Activated T-helper 9 cell treated with anti-CD3 and anti-CD28 coated beads, Interleukin-2, amount 50 U/mL, for 16 hours (primary cell): ENCODE measurements around the gene PANK4.

Experiments used
- DNase-seq: peaks from one replicate; pipeline ENCODE4 v3.0.0-alpha.2; 2020; ENCODE audit warnings: low read depth

The PANK4 gene

DNA sequence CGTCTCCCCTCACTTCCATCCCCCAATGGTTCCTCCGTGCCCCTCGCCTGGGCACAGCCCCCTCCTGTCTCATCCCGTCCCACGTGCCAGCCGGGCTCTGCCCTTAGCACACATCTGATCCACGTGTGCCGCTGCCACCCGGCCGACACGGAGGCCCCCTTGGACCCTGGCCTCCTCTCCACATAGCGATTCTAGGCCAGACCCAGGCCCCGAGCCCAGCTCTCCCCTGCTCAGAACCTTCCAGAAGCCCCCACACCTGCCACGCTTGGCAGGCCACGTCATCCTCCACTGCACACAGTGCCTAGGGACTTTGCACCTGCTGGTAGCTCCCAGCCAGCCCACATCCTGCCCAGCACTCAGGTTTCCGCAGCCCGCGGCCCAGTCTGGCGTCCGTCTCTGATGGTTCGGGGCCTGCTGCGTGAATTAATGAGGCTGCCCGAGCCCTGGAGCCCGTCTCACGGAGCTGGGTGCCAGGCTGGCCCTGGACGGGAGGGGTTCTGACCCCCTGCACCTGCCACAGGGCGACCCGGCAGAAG lies 30.2 kb downstream of the PANK4 start:
- DNase-seq: no peak

DNA sequence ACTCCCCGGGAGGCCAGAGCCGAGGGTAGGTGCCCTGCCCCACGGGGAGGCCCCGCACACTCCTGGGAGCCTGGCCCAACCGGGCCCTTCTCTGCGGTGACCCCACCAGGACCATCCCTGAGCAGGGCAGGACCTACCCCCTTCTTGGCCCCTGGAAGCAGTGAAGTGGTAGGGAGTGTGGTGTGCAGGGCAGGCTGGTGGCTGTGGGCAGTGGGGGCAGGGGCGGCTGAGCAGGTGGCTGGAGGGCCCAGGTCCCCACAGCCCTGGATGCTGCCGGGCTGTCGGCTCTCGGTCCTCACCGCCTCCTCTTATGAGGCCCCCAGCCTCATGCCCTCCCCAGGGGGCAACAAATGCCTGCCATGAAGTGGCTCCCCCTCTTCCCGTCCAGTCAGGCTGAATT lies 30.9 kb downstream of the PANK4 start:
- no peak for DNase-seq

DNA sequence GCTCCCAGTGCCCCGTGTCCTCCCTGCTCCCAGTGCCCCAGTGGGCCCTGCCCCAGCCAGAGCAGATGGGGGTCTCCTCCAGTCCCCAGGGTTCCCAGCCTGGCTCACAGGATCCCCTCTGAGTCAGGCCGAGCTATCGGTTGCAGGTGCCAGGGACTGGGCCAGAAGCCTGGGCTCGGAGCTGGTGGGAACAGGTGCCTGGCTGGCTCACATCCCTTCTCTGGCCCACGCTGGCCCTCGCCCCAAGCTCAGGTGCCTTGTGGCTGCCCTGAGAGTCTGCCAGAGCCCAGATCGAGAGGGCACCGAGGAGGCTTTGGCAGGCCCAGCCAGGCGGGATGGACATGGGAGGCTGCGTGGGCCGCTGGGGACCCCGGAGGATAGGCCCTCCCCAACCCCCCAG lies 31.4 kb downstream of the PANK4 start:
- no peak for DNase-seq

DNA sequence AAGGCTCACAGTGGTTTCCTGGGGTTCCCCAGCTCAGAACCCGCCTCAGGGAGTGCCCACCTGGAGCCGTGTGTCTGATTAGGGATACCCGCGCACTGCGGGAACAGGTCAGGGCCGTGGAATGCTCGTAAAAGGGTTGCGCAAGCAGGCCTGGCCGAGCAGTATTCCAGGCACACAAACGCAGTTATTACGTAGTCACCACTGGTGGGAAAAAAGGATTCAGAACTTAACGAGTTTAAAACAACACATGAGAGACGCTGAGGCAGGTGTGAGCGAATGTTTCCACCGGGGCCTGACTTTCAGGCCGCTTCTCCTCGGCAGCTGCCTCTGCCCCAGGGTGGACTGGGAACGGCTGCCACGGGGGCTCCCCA lies 32.1 kb downstream of the PANK4 start:
- DNase-seq: no peak

DNA sequence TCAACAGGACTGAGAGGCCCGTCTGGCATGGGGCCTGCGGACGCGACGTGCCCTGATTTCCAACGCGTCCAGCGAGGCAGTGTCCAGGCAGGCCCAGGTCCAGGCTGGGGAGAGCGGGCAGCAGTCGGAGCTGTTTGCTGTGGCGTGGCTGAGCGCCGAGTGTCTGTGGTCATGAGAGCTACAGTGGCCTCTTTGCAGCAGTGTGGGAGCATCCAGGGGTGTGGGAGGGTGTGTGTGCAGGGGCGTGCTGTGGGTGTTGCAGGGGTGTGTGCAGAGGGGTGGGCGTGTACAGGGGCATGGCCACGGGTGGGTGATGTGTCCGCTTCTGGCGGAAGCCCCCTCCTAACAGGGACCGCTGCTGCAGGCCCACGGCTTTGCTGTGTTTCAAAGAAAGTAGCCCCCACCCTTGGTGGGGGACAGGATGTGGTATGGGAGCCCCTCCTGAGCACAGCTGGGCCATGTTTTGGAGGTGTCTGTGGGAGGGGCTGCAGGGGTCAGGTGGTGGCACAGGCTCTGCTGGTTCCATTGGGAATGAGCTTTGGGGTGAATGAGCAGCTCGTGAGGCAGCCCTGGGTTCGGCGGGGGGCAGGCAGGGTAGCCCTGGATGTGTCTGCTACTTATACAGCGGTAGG lies 32.6 kb downstream of the PANK4 start:
- DNase-seq: no peak

DNA sequence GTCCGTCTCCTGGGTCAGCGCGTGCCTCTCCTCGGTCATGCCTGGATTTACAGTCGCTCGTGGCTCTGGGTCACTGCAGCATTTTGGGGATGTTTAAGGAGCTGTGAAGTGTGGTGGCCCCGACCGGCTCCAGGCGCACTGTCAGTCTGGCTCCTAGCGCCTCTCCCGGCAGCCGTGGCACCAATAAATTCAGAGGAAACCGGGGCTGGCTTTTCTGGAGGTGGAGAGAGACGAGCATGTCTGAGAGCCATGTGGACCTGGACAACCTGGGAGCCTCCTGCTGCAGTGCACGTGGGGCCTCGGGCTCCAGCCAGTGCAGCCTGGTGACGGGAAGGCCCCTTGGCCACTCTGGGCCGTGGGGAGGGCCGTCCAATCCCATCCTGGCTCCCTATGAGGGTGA lies 33.2 kb downstream of the PANK4 start:
- no peak for DNase-seq

DNA sequence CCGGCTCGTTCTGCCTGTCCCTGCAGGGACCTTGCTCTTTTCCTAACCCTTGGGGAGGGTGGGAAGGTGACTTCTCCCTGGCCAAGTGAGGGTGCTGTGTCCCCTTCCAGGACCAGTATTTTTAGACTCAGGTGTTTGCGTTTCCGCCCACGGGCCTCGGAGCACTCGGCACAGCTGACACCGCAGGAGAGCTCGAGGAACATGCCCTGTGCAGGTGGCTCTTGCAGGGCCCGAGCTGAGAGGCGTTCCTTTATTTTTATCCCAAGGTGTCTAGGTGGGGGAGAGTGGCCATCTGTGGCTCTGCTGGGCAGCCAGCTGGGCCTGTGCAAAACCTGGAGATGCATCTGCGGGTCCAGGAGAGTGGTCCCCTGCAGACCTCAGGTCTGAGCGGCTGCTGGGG lies 34.3 kb downstream of the PANK4 start:
- DNase-seq: no peak

DNA sequence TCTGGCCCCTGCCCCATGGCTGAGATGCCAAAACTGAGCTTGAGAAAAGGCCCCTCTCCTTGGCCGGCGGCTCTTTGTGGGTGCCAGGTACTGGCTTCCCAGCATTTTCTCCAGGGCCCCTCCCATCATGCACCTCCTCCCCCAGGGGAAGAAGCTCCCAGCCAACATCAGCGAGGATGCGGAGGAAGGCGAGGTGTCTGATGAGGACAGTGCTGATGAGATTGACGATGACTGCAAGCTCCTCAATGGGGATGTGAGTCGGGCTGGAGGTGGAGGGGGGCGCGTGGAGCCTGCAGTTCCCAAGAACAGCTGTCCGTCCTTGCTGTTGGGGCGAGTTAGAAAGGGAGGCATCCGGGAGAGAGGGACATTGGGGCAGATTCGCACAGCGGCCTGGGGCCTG lies 36.8 kb downstream of the PANK4 start:
- no peak for DNase-seq

DNA sequence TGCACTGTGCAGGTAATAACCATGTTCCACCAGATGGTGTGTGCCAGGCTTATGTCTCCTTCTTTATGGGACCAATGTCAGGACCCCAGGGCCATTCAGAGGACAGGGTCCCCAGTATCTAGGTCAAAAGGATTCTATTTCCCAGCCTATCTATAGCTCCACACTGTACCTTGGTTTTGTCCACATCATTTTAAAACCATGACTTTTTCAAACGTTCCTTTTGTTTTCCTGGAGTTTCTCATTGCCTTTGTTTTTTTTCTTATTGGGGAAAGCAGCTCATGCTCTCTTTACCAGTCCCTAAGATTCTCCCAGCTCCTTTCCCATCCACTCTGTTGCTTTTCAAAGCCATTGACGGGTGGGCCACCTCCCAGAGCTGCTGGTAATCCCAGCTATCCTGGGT lies 37.7 kb downstream of the PANK4 start:
- no peak for DNase-seq

DNA sequence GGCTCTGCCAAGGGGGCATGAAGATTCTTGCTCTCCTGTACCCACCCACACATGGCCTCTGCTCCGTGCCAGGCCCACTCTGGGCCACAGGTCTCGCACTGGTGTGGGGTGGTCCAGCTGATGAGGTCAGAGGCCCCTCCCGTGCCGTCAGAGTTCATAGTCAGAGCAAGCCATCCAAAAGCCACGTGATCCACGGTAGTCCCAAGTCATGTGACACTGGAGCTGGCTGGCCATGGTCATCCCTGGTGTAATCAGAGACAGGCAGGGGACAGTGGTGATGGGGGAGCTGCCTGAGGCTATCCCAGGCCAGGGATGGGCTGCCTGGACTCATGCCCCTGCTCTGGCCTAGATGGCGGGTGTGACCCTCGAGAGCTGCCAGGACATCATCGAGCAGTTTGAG lies 39.8 kb downstream of the PANK4 start:
- no peak for DNase-seq

DNA sequence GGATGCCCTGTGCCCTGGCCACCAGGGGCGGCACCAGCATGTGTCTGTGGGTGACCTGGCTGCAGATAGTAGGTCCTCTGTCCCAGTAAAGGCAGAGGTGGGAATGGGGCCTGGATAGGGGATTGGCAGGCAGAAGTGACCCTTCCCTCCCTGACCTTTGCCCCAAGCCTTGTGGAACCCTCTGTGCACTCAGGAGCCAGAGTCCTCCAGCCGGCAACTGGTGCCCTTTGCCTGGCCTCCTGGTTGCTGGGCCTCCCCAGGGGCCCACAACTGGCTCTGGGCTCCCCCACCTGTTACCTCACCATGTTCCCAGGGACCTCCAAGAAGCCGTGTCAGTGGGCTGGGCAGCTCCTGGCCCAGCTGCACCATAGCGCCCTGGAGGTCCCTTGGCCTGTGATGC lies 40.4 kb downstream of the PANK4 start:
- DNase-seq: no peak

DNA sequence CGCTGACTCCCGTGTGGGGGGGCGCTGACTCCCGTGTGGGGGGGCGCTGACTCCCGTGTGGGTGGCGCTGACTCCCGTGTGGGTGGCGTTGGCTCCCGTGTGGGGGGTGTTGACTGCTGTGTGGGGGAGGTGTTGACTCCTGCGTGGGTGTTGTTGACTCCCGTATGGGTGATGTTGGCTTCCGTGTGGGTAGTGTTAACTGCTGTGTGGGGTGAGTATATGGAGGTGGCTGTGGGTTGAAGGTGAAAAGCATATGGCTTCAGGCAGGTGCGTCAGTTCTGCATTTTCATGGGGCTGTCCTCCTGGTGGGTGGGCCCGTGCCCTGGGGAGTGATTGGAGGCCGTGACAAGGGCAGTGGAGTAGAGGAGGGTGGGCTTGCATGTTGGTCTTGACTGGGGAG lies 42.4 kb downstream of the PANK4 start:
- DNase-seq: no peak

DNA sequence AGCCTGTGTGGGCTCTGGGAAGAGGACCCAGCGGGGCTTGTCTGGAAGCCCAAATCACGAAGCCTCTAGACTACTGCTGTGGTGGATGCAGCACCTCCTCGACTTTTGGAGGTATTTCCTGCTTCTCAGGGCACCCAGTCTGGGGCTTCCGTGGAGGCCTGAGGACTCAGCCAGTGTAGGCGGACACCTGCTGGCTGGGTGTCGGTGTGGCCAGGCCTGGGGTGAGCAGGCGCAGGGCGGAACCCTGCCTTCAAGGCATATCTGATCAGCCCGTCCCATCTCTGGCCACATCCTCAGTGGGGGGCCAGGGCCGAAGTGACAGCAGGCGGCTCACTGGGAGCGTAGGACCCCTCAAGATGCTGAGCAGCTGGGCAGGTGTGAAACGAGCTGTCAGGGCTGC lies 43.4 kb downstream of the PANK4 start:
- no peak for DNase-seq

DNA sequence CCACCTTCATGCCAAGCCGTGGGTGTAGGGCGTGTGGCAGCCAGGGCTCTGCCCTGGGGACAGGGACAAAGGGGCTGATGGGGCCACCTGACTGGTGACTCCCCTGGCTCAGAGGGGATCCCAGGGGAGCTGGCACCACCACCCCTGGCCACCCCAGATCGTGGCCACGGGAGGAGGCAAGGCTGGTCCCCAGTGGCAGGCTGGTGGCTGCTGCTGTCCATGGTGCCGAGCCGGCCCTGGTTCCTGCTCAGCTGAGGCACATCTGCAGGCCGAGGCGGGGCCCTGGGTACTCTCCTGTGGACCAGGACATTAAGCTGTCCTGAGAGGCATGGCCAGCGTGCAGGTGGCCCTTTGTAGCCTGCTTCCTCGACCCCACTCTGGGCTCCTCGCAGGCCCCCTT lies 43.8 kb downstream of the PANK4 start:
- no peak for DNase-seq

DNA sequence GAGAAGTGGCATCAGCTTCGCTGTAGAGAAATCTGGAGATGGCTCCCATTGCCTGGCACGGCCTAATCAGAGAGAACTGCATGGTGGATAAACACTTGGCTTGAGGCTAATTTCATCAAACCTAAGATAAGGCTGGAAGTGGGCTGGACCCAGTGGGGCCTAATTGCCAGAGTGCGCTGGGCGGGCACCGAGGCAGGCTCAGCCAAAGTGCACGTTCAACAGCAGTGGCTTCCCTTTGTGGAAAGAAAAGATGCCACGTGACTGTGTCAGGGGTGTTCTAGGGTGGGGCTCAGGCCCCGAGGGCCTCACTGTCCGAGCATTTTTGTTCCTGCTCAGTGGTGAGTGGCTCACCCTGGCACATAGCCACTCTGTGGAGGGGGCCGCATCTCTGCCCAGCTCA lies 44.5 kb downstream of the PANK4 start:
- DNase-seq: no peak

DNA sequence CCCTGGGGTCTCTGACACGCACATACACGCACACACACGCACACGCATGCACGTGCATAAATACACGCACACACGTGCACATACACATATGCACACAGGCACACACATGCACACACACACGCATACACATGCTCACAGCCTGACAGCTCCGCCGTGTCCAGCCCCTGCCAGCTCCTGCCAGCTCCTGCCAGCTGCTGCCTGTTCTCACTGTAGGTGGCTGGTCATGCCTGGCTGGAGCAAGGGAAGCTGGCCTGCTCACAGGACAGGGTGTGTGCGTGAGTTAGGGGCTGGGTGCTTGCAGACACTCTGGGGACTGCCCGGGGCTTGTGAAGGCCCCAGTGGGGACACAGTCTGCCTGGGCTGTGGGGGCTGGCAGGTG lies 45.4 kb downstream of the PANK4 start:
- no peak for DNase-seq

DNA sequence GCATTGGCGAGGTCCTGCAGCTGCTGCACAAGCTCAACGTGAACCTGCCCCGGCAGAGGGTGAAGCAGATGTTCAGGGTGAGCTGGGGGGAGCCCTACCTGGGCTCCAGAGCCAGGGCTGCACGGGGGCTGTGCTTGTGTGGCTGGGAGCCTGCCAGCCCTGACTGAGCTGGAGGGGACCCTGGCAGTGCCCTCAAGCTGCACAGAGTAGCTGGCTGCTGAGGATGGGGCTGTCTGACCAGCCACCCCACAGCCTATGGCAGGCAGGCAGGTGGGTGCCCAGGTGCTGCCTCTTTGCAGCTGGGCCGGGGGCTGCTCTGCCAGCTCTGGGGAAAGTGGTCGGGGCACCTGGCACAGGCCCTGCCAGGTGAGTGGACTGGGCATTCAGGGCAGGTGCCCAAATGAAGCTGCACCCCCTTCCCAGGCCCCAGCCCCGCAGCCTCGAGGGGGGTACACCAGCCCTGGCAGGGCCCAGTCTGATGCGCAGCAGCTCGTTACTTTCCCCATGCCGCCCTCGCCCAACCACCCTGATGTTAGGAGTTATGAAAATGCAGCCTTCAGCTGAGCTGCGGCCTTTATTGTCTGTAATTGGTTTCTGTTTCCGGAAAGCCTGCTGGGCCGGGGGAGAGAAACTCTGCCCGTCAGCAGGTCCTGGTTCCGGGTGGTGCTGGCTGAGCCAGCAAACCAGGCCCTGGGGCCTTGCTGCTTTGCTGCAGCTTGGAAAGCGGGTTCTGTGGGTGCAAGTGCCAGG lies 46.0 kb downstream of the PANK4 start:
- no peak for DNase-seq

DNA sequence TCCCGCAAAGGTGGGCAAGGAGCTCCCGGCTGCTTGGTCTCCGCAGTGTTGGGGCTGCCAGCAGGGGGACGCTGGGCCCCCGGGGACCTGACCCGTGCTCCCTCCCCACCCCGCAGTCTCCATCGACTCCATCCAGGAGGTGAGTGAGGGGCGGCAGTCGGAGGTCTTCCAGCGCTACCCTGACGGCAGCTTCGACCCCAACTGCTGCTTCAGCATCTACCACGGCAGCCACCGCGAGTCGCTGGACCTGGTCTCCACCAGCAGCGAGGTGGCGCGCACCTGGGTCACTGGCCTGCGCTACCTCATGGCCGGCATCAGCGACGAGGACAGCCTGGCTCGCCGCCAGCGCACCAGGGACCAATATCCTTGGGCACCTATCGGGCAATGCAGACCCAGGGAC lies 46.8 kb downstream of the PANK4 start:
- no peak for DNase-seq

DNA sequence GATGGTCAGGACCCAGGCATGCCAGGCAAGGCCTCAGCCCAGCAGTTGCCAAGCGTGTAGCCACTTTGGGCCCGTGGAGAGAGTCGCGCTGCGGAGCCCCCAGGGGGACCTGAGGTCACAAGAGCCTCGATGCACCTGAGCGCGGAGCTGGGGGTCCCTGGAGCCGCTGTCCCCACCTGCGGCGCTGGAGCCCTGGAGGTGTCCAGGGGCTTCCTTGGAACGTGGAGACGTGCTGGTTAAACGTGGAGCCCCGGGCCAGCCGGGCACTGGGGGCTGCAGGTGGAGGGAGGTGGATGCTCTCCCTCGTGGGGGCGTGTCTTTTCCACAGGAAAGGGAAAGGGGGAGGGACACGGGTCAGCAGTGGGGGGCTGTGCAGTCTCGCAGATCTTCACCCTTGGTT lies 47.2 kb downstream of the PANK4 start:
- DNase-seq: no peak

DNA sequence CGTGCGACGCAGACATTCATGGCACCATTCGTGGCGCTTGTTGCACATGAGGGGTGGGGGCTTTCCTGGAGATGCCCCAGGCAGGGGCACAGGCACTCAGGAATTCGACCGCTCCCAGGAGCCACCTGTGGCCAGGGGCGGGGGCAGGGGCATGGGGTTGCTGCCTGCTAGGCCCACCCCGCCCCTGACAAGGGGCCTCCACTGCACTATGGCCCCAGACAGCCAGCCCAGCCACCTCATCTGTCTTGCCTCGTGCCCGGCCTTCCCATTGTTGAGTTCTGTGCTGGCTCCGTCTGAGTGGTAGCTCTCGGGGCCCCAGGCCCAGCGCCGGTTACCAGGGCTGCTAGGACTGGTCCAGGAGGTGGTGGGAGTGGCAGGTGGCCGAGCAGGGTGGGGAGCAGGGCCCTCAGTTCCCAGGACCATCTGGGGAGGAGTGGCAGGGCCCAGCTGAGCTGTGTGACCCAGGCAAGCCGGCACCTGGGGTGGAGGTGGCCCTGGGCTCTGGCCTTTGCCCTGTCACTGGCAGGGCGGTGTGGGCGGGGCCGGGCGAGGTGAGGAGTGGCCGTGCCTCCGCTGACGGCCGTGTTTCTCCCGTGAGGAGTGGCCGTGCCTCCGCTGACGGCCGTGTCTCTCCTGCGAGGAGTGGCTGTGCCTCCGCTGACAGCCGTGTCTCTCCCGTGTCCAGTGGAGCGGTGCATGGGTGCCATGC lies 48.5 kb downstream of the PANK4 start:
- no peak for DNase-seq

DNA sequence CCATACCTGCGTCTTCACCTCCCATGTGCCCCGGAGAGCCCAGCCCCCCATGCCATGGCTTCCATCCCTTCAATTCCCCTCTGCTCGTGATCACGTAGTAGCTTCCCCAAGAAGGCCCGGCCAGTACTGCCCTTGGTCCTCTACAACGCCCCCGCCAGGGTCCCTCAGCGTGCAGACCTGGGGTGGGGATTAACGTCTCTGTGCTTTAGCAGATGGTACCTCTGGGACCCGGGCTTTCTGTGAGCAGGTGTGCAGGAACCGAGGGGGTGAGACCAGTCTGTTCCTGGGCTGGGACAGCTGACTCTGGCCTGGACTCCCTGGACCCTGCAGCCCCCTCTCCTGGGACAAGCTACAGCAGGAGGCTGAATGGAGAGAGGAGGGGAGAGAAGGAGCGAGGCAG lies 49.1 kb downstream of the PANK4 start:
- DNase-seq: no peak

DNA sequence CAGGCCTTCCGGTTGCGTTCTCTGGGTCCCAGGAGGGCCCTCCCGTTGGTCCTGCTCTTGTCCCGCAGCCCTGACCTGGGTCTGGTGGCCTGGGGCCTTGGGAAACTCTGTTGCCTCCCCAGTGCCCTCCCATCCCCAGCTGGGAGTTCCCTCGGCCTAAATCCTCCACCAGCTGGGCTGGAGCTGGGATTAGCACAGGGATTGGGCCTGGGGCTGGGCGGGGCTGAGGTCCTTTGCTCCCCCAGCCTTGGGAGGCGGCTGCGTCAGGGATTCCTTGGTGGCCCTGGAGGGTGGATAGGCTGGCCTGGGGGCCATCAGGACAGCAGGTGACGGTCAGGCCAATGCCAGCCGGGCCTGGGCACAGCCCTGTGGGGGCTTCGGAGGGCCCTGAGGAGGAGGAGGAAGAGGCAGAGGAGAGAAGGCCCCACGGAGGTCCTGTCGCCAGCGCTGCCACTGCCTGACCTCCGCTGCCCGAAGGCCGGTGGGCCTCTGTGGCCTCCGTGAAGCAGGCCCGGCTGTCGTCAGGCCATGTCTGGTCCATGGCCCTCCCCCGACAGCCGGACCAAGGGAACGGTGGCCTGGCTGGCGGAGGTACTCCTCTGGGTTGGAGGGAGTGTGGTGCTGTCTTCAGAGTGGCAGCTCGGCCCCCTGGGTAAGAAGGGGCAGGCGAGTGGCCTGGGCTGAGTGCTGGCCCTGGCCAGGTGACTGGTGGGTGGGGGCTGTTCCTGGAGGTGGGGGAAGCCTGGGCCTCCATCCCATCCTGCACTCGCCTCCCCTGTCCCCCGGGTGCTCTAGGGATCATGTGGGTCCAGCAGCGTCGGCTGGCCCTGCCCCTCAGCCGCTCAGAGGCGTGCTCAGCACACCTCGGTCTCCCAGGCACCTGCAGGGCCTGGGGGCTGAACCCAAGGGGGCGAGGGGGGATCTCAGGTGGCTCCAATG lies 50.1 kb downstream of the PANK4 start, which contains the start of gene PLCH2:
Gene PLCH2, plus strand, starts transcription at position 229 of the 939 bp plus-strand sequence. Its CDS starts 300 bp downstream, at position 529.
- DNase-seq: no peak
